ENCODE measurements around the gene GPR146.

Gene GPR146

GRCh38 chr7:1065585-1066241 is 21.4 kb downstream of the GPR146 start:
- no peak overlapping the region for H2BK120ac ChIP-seq (ENCODE audit: low read depth, low read length)
- WGBS (ENCODE audit: extremely low coverage, insufficient coverage, low lambda C conversion rate), result no CpG with 5 or more reads among the region's 48 CpGs
- H3K27me3 ChIP-seq (ENCODE audit: insufficient read depth, low read length, poor library complexity), result no peaks in the 10 kb centered on the region

DNA sequence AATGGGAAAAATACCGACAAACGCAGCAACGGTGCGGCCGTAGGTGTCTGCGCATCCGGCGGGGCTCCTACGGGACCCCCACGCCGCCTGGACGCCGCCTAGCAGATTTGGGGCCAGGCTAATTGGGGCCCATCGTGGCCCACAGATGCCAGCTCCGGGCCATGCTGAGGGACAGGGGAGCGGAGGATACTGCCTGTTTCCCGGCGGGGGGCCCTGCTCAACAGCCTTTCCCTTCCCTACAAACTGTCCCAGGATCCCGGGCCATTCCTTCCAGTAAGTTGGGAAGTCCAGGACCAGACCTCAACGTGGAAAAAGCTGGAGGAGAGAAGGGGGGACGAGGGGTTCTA is 21.9 kb downstream of the GPR146 start:
- H4K8ac ChIP-seq (ENCODE audit: low read depth, low read length), result no peak overlapping the region
- peaks cover 2% of the 10 kb centered on the region for H3K79me1 ChIP-seq (ENCODE audit: low read length)
- H3K4ac ChIP-seq (ENCODE audit: low read depth, low read length), result no peak overlapping the region
- no peak overlapping the region for H2AK5ac ChIP-seq (ENCODE audit: low read length)
- H2BK15ac ChIP-seq (replicated peaks; ENCODE audit: low read depth), result no peak overlapping the region
- H3K4me2 ChIP-seq (ENCODE audit: low read length), result no peak overlapping the region
- no peak overlapping the region for H3K18ac ChIP-seq (ENCODE audit: low read length)
- no peaks in the 10 kb centered on the region for H3K79me2 ChIP-seq (ENCODE audit: control insufficient read depth, insufficient read depth, low read length)
- H3K23ac ChIP-seq (ENCODE audit: low read length), result no peak overlapping the region
- H3K9ac ChIP-seq (ENCODE audit: low read length), result no peak overlapping the region
- no peaks in the 10 kb centered on the region for H3K36me3 ChIP-seq (ENCODE audit: control insufficient read depth, insufficient read depth, low read length)
- H3K27me3 ChIP-seq (ENCODE audit: insufficient read depth, low read length, poor library complexity), result no peaks in the 10 kb centered on the region
- H3K27ac ChIP-seq (ENCODE audit: low read depth, low read length), result no peak overlapping the region
- no peak overlapping the region for H2BK120ac ChIP-seq (ENCODE audit: low read depth, low read length)
- no CpG with 5 or more reads among the region's 21 CpGs for WGBS (ENCODE audit: extremely low coverage, insufficient coverage, low lambda C conversion rate)
- H4K5ac ChIP-seq (ENCODE audit: low read length), result no peak overlapping the region
- H3K56ac ChIP-seq (ENCODE audit: low read length), result no peak overlapping the region
- H3K4me1 ChIP-seq (ENCODE audit: control insufficient read depth, low read depth, low read length), result no peaks in the 10 kb centered on the region
- no peak overlapping the region for H2BK5ac ChIP-seq (ENCODE audit: low read length)
- H3K4me3 ChIP-seq (ENCODE audit: low read length), result no peak overlapping the region
- DNase-seq, result no peak

More at GRCh38 chr7:1065585-1066241, 21.4 kb downstream of the GPR146 start:
- Histone ChIP-seq H3K4me1 (ENCODE audit: control insufficient read depth, low read depth, low read length) (no peaks in the 10 kb centered on the region), H2BK15ac (replicated peaks; ENCODE audit: low read depth) (no peak overlapping the region), H3K4me2 (ENCODE audit: low read length) (no peak overlapping the region), H3K36me3 (ENCODE audit: control insufficient read depth, insufficient read depth, low read length) (no peaks in the 10 kb centered on the region), H4K5ac (ENCODE audit: low read length) (no peak overlapping the region), H3K56ac (ENCODE audit: low read length) (peak overlapping the region; percentile 54), H3K79me2 (ENCODE audit: control insufficient read depth, insufficient read depth, low read length) (no peaks in the 10 kb centered on the region), H3K4me3 (ENCODE audit: low read length) (no peak overlapping the region), H4K8ac (ENCODE audit: low read depth, low read length) (no peak overlapping the region), H2AK5ac (ENCODE audit: low read length) (no peak overlapping the region), H3K4ac (ENCODE audit: low read depth, low read length) (no peak overlapping the region), H2BK5ac (ENCODE audit: low read length) (no peak overlapping the region), H3K27ac (ENCODE audit: low read depth, low read length) (no peak overlapping the region), H3K18ac (ENCODE audit: low read length) (no peak overlapping the region), H3K79me1 (ENCODE audit: low read length) (peaks cover 2% of the 10 kb centered on the region), H3K23ac (ENCODE audit: low read length) (no peak overlapping the region), H3K9ac (ENCODE audit: low read length) (no peak overlapping the region)
- peak; percentile 82 for DNase-seq

- no peak for DNase-seq
- no peak overlapping the region for H3K56ac ChIP-seq (ENCODE audit: low read length)
- H4K5ac ChIP-seq (ENCODE audit: low read length), result no peak overlapping the region
- H3K27me3 ChIP-seq (ENCODE audit: insufficient read depth, low read length, poor library complexity), result no peaks in the 10 kb centered on the region
- H3K4me3 ChIP-seq (ENCODE audit: low read length), result no peak overlapping the region
- no CpG with 5 or more reads among the region's 14 CpGs for WGBS (ENCODE audit: extremely low coverage, insufficient coverage, low lambda C conversion rate)
- no peak overlapping the region for H2AK5ac ChIP-seq (ENCODE audit: low read length)
- H3K18ac ChIP-seq (ENCODE audit: low read length), result no peak overlapping the region
- H3K36me3 ChIP-seq (ENCODE audit: control insufficient read depth, insufficient read depth, low read length), result no peaks in the 10 kb centered on the region
- no peak overlapping the region for H4K8ac ChIP-seq (ENCODE audit: low read depth, low read length)
- H3K4me2 ChIP-seq (ENCODE audit: low read length), result no peak overlapping the region
- no peak overlapping the region for H2BK15ac ChIP-seq (replicated peaks; ENCODE audit: low read depth)
- no peak overlapping the region for H2BK120ac ChIP-seq (ENCODE audit: low read depth, low read length)
- no peak overlapping the region for H2BK5ac ChIP-seq (ENCODE audit: low read length)
- H3K27ac ChIP-seq (ENCODE audit: low read depth, low read length), result no peak overlapping the region
- no peak overlapping the region for H3K9ac ChIP-seq (ENCODE audit: low read length)
- H3K4ac ChIP-seq (ENCODE audit: low read depth, low read length), result no peak overlapping the region
- no peak overlapping the region for H3K23ac ChIP-seq (ENCODE audit: low read length)
- H3K79me1 ChIP-seq (ENCODE audit: low read length), result peaks cover 3% of the 10 kb centered on the region
- H3K4me1 ChIP-seq (ENCODE audit: control insufficient read depth, low read depth, low read length), result no peaks in the 10 kb centered on the region
- H3K79me2 ChIP-seq (ENCODE audit: control insufficient read depth, insufficient read depth, low read length), result no peaks in the 10 kb centered on the region
Measured at GRCh38 chr7:1068013-1068412, 23.7 kb downstream of the GPR146 start.

DNA sequence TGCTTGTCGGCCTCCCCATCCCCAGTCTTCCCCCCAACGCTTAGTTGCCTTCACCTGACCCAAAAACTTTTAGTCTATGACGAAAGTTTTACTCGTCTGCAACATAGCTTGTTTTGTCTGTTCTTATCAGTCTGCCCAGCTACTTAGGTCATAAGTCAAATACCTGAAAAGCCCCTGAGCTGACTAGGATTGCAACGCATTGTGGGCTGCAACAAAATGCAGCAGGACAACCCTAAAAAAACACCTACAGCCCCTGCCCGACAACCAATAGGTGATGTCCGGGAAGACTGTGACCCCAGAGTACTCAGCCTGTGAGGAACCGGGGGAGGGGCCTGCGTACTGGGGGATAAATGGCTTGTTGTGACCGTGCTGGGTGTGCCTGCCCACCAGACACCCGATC is 24.3 kb downstream of the GPR146 start:
- no peak overlapping the region for H2BK5ac ChIP-seq (ENCODE audit: low read length)
- no peak overlapping the region for H3K9ac ChIP-seq (ENCODE audit: low read length)
- H3K36me3 ChIP-seq (ENCODE audit: control insufficient read depth, insufficient read depth, low read length), result no peaks in the 10 kb centered on the region
- no peak for DNase-seq
- no peak overlapping the region for H3K23ac ChIP-seq (ENCODE audit: low read length)
- H2BK120ac ChIP-seq (ENCODE audit: low read depth, low read length), result no peak overlapping the region
- no peaks in the 10 kb centered on the region for H3K79me2 ChIP-seq (ENCODE audit: control insufficient read depth, insufficient read depth, low read length)
- no peak overlapping the region for H3K4ac ChIP-seq (ENCODE audit: low read depth, low read length)
- no peak overlapping the region for H3K18ac ChIP-seq (ENCODE audit: low read length)
- no CpG with 5 or more reads among the region's 11 CpGs for WGBS (ENCODE audit: extremely low coverage, insufficient coverage, low lambda C conversion rate)
- no peaks in the 10 kb centered on the region for H3K4me1 ChIP-seq (ENCODE audit: control insufficient read depth, low read depth, low read length)
- no peaks in the 10 kb centered on the region for H3K27me3 ChIP-seq (ENCODE audit: insufficient read depth, low read length, poor library complexity)
- H4K5ac ChIP-seq (ENCODE audit: low read length), result no peak overlapping the region
- no peak overlapping the region for H2AK5ac ChIP-seq (ENCODE audit: low read length)
- no peak overlapping the region for H4K8ac ChIP-seq (ENCODE audit: low read depth, low read length)
- no peak overlapping the region for H3K4me2 ChIP-seq (ENCODE audit: low read length)
- H2BK15ac ChIP-seq (replicated peaks; ENCODE audit: low read depth), result no peak overlapping the region
- peaks cover 3% of the 10 kb centered on the region for H3K79me1 ChIP-seq (ENCODE audit: low read length)
- no peak overlapping the region for H3K56ac ChIP-seq (ENCODE audit: low read length)
- no peak overlapping the region for H3K27ac ChIP-seq (ENCODE audit: low read depth, low read length)
- H3K4me3 ChIP-seq (ENCODE audit: low read length), result no peak overlapping the region

DNA sequence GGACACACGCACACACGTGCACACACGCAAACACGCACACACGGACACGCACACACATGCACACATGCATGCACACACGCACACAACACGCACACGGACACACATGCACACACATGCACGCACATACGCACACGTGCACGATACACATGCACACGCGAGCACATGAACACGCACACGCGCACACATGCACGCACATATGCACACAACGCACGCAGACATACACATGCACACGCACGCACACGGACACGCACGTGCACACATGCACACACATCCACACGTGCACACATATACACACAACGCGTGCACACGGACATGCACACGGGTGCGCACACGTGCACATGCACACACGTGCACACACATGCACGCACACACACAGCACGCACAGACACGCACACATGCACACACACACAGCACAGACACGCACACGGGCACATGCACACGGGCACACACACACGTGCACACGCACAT is 26.2 kb downstream of the GPR146 start:
- Histone ChIP-seq H3K79me1 (ENCODE audit: low read length) (peaks cover 3% of the 10 kb centered on the region), H2BK15ac (replicated peaks; ENCODE audit: low read depth) (no peak overlapping the region), H3K9ac (ENCODE audit: low read length) (no peak overlapping the region), H3K4ac (ENCODE audit: low read depth, low read length) (no peak overlapping the region), H3K18ac (ENCODE audit: low read length) (no peak overlapping the region), H3K4me3 (ENCODE audit: low read length) (no peak overlapping the region), H3K79me2 (ENCODE audit: control insufficient read depth, insufficient read depth, low read length) (no peaks in the 10 kb centered on the region), H2BK120ac (ENCODE audit: low read depth, low read length) (no peak overlapping the region), H4K8ac (ENCODE audit: low read depth, low read length) (no peak overlapping the region), H3K36me3 (ENCODE audit: control insufficient read depth, insufficient read depth, low read length) (no peaks in the 10 kb centered on the region), H3K56ac (ENCODE audit: low read length) (no peak overlapping the region), H2AK5ac (ENCODE audit: low read length) (no peak overlapping the region), H3K23ac (ENCODE audit: low read length) (no peak overlapping the region), H3K4me2 (ENCODE audit: low read length) (no peak overlapping the region), H4K5ac (ENCODE audit: low read length) (no peak overlapping the region), H2BK5ac (ENCODE audit: low read length) (no peak overlapping the region), H3K4me1 (ENCODE audit: control insufficient read depth, low read depth, low read length) (peaks cover 2% of the 10 kb centered on the region), H3K27ac (ENCODE audit: low read depth, low read length) (no peak overlapping the region), H3K27me3 (ENCODE audit: insufficient read depth, low read length, poor library complexity) (no peaks in the 10 kb centered on the region)
- DNase-seq, result no peak
- WGBS (ENCODE audit: extremely low coverage, insufficient coverage, low lambda C conversion rate), result no CpG with 5 or more reads among the region's 42 CpGs

DNA sequence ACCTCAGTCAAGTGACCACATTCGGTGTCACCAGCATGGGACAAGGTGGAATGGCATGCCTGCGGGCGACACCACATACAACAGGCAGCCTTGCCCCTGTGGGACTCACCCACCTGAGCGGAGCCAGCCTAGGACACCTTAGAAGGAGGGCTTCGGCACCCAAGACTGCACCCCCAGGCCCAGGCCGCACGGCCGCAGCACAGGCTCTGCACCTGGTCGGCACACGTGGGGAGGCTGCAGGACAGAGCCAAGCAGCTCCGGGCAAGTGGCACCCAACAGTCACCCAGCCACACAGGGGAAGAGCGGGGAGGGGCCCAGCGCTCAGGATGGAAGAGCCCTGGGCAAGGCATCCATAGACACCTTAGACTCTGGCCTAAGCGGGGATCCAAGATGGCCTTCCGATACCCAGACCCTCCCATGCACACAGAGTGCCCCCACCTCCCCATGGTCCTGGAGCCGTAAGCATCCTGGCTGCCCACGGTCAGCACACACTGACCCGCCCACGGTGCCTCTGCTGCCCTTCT is 27.4 kb downstream of the GPR146 start:
- DNase-seq, result no peak
- Histone ChIP-seq H3K4me1 (ENCODE audit: control insufficient read depth, low read depth, low read length) (peaks cover 2% of the 10 kb centered on the region), H3K23ac (ENCODE audit: low read length) (no peak overlapping the region), H3K36me3 (ENCODE audit: control insufficient read depth, insufficient read depth, low read length) (no peaks in the 10 kb centered on the region), H3K56ac (ENCODE audit: low read length) (no peak overlapping the region), H3K27ac (ENCODE audit: low read depth, low read length) (no peak overlapping the region), H4K5ac (ENCODE audit: low read length) (no peak overlapping the region), H3K4ac (ENCODE audit: low read depth, low read length) (no peak overlapping the region), H2BK15ac (replicated peaks; ENCODE audit: low read depth) (no peak overlapping the region), H2BK120ac (ENCODE audit: low read depth, low read length) (no peak overlapping the region), H3K79me1 (ENCODE audit: low read length) (peaks cover 3% of the 10 kb centered on the region), H3K4me3 (ENCODE audit: low read length) (no peak overlapping the region), H4K8ac (ENCODE audit: low read depth, low read length) (no peak overlapping the region), H3K9ac (ENCODE audit: low read length) (no peak overlapping the region), H3K79me2 (ENCODE audit: control insufficient read depth, insufficient read depth, low read length) (no peaks in the 10 kb centered on the region), H2AK5ac (ENCODE audit: low read length) (no peak overlapping the region), H3K27me3 (ENCODE audit: insufficient read depth, low read length, poor library complexity) (no peaks in the 10 kb centered on the region), H2BK5ac (ENCODE audit: low read length) (no peak overlapping the region), H3K18ac (ENCODE audit: low read length) (no peak overlapping the region), H3K4me2 (ENCODE audit: low read length) (no peak overlapping the region)
- no CpG with 5 or more reads among the region's 19 CpGs for WGBS (ENCODE audit: extremely low coverage, insufficient coverage, low lambda C conversion rate)
